ENCODE results near the gene LMOD3.

LMOD3 gene

DNA sequence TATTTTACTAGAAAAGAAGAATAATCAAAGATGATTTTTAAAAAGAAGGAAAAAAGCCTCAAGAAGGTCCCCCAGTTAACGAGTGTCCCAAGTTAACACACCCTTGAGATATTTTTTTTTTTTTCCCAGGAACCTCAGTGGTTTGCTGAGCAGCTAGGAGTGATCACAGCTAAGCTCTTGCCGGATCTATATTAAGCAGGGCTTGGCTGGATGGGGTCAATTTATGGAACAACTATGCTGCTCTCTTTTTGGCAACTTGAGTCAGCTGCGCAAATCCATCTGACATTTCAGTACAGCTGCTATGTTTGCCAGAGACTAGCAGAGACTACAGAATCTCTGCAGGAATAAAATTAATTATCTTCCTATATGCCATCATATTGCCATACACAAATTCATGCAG, at the start of gene LMOD3:
Gene LMOD3 (minus strand): TSS at position 193 of the 400 bp plus-strand sequence. CDS start 209 bp downstream, outside the sequence.
- DNase-seq: no peak

DNA sequence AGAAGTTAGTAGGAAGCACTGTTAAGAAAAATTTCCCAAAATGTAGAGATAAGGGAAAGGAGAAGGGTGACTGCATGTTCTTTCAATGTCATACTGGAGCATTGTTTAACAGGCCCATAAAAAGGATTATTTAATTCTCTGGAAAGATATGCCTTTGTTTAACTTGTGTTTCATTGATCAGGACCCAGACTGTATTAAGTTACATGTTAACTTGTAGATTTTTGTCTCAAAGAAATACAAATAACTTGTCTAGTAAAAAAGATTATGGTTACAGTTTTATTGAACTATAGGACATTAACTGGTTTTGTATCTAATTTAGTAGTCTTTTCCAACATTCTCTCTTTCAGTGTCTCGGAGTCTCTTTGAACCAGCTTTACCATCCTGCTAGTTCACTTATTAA, 49.7 kb upstream of the LMOD3 start:
- no peak for DNase-seq

DNA sequence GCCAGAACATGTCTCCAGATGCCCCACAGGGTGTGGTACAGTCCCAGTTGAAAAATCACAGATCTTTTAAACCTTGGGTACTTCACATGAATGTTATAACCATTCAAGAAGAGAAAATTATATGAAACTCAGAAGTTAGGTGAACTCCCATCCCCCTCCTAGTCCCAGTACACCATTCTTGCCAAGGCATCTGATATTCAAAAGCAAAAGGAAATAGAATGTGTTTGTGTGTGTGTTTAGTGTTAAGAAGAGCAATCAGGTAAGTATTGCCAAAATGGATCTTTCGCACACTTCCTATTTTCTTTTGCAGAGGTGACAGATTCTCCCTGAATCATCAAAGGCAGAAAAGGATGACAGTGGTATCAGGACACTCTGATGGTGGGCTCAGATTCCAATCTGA, 44.1 kb upstream of the LMOD3 start:
- no peak for DNase-seq

DNA sequence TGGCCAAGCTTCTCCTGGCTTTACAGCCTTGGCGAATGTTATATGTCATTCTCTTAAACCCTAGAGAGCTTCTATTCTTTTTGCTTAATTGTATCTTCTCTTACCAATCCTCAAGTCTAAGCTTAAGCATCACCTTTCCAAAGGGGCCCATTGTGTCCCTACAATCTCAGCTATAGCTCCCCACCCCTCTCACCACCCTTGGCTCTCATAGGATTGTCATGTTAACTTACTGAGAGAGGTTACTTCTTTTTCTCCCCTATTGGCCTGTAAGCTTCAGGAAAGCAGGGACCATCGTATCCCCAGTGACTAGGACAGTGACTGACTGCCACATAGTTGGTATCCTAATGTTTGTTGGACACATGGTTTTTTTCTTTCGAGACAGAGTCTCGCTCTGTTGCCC, 43.3 kb upstream of the LMOD3 start:
- no peak for DNase-seq

DNA sequence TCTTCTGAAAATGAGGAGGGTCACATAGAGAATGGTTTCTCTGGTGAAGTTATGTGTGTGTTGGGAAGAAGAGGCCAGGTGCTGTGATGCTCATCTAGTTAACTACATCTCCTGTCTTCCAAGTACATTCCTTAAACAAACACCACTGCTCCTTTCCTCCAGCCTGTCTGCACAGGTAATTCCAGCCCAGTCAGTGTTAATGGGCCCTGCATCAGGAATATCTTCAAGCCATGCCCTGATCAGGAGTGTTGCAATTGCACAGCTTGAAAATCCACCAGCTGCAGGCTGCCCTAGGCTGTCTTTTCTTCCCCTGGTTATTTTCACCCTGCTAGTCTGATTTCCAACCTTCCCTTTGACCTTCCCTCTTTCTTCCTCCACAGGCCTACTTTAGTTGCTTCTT, 41.9 kb upstream of the LMOD3 start:
- no peak for DNase-seq

DNA sequence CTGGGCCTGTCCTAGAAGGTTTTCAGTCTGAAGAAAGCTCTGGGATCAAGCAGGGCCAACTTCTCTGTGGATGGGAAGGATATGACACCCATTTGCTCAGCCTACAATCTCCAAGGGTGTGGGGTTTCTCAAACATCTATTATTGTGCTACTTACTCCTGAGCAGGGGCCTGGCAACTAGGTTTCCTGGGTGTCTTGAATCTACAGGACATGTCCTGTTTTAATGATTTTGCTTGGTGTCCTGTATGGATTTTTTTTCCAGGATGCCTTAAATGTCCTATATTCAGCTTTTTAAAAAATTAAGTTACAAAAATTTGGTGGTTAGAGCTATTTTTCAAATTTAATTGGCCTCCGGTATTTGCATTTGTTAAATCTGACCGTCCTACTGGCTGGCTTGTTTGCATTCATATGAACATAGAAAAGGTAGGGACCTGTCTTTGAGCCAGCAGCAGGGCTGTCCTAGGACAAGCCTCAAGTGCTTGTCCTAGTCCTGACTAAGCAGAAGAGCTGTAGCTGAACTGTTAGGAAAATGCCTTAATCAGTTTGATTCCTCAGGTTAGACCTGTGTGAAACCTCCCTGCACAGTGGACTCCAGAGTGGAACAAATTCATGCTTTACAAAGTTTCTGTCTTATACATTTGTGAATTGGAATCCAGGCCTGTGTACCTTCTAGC, 40.0 kb upstream of the LMOD3 start:
- no peak for DNase-seq

DNA sequence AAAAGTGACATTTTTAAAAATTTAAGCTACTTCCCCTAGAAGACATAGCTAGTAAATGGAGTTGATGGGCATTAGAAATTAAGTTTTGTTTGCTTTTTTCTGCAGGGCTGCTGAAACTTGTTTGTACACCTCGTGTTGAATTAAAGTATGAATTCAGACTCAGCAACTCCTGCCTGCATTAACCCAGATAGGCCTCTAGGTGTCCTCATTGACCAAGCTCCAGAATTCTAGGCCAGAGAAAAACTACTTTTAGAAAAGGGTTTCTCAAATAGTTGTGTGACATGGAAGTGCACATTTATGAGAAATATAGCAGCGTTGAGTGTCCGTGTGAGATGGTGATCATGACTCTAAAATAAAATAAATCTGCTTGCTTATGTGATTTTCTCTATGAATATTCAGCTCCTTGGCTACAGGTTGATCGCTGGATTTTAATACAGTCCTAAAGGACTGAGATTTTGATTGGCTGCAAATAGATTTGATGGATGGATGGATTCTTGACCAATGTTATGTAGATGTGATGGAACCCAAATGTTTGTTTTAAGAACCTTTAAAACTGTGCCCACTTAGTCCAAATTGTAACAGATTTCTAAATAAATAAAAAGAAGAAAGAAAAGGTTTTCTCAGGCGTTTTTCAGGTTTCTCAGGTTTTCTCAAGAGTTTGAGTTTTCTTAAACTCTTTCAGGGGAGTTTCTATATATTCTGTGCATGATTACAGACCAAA, 39.4 kb upstream of the LMOD3 start:
- DNase-seq: no peak

DNA sequence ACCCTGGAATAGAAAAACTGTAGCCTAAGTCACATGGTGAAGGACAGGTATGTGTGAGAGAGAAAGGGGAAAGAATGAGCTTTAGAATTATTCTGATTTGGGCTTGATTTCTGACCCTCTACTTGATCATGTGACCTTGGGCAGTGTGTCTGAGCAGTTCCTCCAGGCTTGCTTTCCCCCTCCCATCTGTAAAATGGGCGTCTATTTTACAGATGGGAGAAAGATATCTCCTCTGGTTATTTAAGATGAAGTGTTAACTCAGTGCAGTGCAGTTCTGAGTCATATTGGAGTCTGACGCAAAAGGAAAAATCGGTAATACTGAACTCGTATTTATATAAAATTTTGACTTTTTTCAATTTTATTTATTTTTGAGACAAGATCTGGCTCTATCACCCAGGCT, 38.1 kb upstream of the LMOD3 start:
- no peak for DNase-seq

DNA sequence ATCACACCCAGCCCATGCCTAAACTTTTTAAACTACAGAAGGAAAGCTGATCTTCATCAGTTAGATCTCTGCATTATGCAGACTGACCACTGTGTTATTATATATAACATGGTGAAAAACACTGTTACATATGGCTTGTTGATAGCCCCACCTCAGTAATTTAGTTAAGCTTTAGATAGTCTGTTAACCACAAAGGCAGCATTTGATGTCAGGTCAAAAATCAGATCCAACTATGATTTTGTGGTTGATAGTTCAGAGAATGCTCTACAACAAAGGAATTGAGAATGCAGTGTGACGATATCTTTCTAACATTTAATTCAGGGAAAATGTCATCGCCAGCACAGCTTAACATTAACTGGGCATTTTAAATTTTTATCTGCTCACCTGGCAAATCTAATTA, 37.7 kb upstream of the LMOD3 start:
- DNase-seq: no peak

DNA sequence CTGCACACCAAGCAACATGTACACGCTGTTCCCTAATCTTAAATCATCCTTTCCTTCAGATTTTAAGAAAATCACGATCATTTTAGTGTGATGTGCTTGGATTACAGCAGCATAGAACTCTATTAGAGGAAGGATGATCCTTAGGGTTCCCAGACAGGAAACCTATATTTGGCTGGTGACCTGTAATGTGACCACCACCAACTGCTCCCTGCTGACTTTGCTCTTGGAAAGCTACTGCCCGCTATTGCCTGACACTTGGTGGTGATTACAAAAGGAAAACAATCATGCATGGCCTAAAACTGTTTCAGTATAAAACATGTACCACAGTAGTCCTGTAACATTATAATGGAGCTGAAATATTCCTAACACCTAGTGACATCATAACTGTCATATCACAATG, 27.2 kb upstream of the LMOD3 start:
- no peak for DNase-seq

DNA sequence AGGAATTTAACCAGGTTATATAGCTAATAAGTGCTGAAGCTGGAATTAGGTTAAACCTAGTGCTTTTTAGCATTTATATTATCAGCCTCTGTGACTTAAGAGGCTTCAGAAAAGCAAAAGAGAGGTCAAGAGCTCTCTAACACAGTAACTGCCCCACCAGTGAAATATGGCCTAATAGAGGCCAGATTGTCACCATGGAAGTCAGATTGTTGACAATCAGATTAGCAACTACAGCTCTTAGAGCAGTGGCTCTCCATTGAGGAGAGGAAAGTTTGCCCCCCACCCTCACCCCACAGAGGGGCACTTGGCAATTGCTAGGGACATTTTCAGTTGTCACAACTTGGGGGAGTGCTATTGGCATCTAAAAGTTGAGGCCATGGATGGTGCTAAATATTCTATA, 23.3 kb upstream of the LMOD3 start:
- no peak for DNase-seq

DNA sequence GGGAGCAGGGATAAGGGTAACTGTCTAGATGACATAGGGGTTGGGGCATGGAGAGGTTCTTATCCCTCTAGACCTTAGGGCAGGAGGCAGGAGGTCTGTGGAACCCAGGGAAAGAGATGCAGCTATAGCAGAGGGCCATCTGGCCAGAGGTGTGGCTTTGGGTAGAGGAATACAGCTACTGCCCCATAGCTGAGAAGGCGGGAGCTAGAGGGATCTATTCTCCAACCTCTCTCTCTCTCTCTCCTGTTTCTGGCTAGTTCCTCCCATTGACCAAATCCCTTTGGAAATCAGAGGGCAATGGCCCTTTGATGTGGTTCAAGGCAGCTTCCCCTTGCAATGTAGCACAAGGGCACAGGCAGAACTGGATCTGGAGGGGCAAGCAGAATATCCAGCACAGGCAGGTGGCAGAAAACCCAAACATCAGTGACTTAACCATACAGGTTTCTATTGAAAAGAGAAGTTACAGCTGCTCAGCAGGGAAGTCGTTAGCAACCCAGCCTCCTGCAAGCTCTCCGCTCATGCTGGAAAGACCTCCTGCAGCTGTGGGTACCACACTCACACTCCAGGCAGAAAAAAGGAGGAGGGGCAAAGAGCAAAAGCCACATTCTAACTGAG, 22.3 kb upstream of the LMOD3 start:
- peak; percentile 44 for DNase-seq

DNA sequence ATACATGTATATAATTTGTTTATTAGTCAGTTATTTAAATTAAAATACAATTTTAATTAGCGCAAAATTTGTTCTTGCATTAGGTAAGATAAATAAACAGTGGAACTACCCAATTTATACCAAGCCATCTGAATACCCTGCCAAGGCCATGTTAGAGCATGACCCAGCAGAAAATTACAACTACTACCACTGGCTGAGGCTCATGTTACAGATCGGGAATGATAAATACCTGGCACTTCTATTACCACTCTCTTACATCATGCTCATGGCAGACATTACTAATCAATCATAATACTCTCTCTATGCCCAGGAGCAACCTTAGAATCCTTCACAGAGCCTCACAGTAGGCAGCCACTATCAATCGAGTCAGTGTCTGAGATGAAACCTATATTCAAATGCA, 21.2 kb upstream of the LMOD3 start:
- DNase-seq: no peak

DNA sequence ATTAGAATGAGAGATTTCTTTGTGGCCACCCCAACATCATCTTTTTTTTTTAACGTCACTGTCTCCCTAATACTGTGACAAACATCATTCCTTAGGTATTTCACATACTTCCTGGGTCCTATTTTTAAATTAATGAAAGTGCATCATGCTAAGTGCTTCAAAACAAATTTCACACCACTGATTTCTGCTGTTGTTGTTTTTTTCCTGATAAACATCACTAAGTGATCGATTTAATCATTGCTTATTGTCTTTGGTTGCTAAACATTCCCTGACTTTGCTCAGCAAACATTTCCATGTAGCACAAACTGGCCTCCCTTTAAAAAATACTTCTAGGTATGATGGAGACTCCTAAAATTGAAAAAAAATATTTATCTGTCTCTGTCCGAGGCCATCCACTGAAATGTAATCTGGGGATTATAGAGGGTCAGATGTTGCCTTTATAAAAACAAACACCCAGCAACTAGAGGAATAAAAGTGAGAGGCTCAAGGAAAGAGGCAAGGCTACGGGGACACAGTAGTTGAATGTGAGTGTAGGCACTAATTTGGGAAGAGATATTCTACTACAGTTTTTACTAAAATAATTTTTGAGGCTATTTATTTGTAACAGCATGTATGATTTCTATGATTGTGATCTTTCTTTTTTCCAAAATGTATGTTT, 20.5 kb upstream of the LMOD3 start:
- no peak for DNase-seq

DNA sequence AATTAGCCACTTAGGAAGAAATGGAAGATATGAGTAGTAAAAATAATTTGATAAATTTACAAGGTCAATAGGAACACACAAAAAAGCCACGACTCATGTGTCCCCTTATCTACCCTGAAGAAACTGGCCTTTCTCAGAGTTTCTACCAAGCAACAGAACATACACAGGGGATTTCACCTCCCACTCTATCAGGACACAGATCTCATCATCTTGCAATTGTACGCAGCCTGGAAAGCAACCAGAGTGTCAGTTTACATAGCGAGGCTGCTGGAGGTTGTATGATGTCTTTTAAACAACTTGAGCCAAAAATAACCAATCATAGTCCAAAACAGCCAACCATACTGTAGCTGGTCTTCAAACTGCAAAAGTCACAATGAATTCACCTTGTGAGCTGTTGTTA, 19.7 kb upstream of the LMOD3 start:
- no peak for DNase-seq

DNA sequence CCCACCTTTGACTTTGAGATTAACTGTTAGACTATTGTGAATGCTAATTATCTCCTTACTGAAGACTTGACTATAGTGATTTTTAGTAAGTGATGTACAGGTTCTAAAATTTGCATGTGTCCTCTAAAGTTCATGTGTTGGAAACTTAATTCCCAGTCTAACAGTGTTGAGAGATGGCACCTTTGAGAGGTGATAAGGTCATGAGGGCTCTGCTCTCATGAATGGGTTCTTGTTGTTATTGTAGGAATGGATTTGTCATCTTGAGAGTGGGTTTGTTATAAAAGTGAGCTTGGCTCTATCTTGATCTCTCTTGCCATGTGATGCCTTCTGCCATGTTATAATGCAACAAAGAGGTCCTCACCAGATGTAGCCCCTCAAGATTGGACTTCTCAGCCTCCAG, 18.9 kb upstream of the LMOD3 start:
- DNase-seq: no peak

DNA sequence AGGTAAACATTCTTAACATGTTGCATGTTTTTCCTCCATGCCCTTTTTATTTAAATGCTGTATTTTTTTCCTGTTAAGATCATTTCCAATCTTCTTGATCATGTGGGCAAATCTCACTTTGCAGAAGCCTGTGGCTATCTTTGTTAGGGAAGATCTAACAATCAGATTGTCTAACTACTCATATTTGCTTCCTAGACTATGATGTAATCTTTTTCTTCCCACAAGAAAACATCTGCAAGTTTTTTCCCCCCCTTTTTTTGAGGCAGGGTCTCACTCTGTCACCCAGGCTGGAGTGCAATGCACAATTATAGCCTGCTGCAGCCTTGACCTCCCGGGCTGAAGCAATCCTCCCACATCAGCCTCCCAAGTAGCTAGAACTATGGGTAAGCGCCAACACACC, 15.0 kb upstream of the LMOD3 start:
- DNase-seq: no peak

DNA sequence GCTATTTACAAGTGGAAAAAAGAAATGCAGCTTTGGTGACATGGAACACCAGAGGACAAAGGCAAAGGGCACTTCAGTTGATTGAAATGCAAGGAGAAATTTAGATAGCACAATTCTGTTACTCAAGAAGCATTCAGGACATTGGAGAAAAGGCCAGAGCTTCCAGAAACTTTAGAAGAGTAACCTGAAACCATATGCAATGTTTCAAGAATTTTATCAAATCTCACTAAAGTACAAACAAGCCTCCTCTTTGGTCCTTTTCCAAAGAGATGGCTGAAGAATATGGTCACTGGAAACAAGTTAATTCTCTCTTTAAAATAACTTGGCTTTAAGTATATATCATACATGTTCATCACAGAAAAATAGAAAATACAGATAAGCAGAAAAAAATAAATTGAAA, 14.6 kb upstream of the LMOD3 start:
- no peak for DNase-seq

DNA sequence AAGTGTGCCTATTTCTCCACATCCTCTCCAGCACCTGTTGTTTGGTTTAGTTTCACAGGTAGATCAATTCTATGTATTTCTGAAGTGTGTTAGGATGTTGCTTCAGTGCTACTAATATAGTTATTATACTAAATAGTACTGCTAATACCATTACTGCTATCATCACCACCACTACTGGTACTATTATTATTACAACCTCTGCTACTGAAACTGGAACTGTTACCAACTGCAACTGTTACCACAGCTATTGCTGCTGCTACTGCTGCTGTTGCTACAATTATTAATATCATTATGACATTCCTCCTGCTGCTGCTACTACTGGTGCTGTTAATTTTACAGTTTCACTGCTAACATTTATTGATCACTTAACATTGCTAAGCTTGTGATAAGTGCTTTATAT, 8.3 kb upstream of the LMOD3 start:
- DNase-seq: no peak

DNA sequence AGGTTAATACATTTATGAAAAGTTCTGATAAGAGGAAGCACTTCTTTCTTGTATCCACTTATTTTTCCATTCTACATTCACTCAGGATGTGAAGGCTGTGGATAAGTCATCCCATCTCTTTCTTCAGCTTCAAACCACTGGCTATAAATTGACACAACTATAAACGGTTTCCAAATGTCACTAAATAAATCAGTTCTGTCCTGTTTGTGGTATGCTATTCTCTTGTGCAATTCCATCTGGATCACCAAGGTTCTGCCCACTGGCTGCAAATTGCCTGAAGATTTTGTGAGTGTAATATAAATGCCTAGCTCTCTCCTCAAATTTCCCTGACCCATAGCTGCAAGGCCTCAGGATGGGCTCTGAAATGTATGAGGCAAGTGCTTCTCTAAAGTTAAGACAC, 7.1 kb upstream of the LMOD3 start:
- DNase-seq: no peak

DNA sequence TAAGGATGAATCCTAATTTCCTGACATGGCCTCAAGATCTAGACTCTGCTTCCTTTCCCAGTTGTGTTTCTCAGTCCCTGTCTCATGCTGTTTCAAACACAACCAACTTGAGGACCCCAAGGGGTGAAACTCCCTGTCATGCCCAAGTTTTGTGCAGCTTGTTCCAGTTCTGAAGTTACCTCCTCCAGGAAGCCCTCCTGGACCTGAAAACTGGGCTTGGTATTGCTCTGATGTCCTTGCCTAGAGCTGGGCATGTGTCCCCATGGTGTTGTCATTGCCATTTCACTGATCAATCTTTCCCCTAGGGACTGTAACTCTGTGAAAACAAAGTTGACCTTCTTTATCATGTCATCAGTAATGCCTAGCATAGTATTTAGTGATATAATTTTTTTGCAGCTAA, 6.1 kb upstream of the LMOD3 start:
- DNase-seq: no peak

DNA sequence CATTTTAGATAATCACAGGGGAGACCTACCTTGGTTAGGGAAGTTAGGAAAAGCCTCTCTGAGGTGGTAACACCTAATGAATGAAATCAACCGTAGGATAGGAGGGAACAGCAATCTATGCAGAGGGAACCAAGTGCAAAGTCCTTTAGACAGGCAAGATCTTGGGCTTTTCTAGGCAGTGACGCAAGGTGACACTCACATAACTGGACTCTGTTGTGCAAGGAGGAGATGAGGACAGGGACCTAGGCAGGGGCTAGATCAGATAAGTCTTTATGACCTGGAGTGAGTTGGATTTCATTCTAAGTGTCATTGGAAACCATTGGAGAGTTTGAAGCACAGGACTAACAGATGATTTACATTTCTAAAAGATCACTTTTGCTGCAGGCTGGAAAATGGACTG, 4.6 kb upstream of the LMOD3 start:
- DNase-seq: no peak

DNA sequence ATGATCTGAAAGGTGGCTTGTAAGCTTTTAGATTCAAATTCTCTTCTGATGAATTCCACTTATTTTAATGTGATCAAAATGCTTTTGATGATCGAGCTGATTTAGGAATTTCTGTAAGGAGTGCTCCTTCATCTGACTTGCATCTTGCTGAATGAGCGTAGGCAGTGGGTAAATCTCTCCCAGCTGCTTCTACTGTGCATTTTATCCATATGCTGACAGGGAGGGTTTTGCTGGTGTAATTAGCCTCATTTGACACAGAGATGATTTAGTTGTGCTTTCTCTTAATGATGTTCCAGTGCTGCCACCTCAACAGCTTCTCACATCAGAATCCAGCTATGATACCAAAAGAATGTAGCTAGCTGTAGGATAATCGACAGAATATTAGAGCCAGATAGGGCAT, 3.8 kb upstream of the LMOD3 start:
- DNase-seq: no peak

DNA sequence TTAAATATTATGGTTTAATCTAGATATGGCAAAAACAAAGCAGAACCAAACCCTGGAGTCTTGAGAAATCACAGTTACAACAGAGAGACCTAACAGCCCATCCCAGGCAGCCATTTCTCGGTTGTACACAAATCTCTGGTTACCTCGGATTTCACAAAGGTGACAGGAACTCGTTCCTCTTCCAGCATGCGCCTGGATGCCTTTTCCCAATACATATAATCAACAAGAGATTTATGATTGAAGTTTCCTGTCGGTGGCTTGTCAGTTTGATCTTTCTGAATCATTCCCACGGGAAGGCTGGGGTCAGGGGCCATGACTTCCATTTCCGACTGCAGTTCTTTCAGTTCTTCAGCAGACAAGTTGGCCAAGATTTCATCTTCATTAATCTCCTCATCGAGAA, 445 bp downstream of the LMOD3 start:
- DNase-seq: no peak
